ENCODE results near the gene NATD1.

NATD1 gene

DNA sequence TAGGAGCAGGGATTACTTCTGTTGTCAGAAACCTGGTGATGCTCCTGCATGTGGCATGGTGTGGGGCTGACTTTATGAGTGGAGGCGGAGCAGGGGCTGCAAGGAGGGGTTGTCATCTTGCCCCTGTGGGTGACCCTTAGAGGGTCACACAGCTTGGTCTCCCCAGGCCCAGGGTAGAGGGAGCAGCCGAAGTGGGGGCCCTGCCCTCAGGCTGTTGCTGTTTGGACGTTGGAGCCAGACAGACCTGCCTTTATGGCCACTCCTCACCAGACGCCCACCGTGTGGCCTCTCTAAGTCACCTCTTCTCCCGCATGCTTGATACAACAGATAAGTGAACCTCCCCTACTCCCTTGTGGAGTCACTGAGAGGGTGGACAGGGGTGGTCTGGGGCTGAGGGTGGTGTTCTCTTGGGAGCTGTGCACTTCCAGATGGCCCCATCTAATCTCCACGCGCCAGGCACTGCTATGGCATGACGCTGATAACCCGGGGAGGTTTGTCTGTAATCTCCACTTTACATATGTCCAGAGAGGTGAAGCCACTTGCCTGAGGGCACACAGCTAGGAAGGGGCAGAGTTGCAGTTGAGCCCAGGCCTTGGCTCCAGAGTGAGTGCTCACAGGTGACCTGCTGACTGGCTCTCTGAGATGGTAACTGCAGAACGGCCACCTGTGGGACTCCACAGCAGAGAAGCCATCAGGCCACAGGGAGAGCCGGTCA, 41.3 kb upstream of the NATD1 start:
- Histone ChIP-seq H3K4me3 (ENCODE audit: low read length) (no peak overlapping the region), H3K79me2 (ENCODE audit: low read length) (peaks cover 8% of the 10 kb centered on the region; the same call in 1 of the 2 replicates), H3K4me1 (ENCODE audit: low read length) (peaks cover under 1% of the 10 kb centered on the region; the same call in 1 of the 2 replicates), H3K9ac (ENCODE audit: low read length) (no peak overlapping the region), H3K36me3 (replicated peaks; ENCODE audit: low read depth, low read length) (no peaks in the 10 kb centered on the region), H3K9me3 (ENCODE audit: insufficient read depth, low read length) (no peaks in the 10 kb centered on the region), H3K4me2 (ENCODE audit: low read length) (no peak overlapping the region), H4K20me1 (ENCODE audit: insufficient read depth, low read length) (no peaks in the 10 kb centered on the region; the same call in 1 of the 2 replicates), H2AFZ (ENCODE audit: low read depth, low read length) (no peak overlapping the region), H3K27ac (ENCODE audit: low read length) (no peak overlapping the region), H3K27me3 (ENCODE audit: low read depth, low read length) (no peaks in the 10 kb centered on the region)
- TF ChIP-seq, protein P1, sequence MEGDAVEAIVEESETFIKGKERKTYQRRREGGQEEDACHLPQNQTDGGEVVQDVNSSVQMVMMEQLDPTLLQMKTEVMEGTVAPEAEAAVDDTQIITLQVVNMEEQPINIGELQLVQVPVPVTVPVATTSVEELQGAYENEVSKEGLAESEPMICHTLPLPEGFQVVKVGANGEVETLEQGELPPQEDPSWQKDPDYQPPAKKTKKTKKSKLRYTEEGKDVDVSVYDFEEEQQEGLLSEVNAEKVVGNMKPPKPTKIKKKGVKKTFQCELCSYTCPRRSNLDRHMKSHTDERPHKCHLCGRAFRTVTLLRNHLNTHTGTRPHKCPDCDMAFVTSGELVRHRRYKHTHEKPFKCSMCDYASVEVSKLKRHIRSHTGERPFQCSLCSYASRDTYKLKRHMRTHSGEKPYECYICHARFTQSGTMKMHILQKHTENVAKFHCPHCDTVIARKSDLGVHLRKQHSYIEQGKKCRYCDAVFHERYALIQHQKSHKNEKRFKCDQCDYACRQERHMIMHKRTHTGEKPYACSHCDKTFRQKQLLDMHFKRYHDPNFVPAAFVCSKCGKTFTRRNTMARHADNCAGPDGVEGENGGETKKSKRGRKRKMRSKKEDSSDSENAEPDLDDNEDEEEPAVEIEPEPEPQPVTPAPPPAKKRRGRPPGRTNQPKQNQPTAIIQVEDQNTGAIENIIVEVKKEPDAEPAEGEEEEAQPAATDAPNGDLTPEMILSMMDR (IDR thresholded peaks at IDR 0.05; ENCODE audit: low read depth, low read length), result no peak
- no peak for TF ChIP-seq EZH2phosphoT487 (IDR thresholded peaks at IDR 0.05; ENCODE audit: low read depth)

DNA sequence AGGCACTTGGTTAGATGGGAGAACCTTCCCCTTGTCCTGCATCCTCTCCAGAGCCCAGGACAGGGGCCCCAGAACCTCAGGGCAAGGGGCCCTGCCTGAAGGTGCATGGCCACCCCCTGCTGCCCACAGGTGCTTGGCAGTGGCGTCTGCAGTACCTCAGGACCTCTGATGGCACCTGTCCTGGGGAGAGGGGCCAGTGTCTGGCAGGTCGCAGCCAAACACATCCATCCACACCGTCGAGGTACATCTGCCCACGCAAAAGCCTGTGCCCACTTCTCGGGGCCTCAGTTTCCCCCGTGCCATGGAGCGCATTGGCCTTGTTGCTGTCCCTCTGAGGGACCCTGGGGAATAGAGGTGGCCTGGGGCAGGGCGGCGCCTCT, 40.6 kb upstream of the NATD1 start:
- no peak overlapping the region for H3K9ac ChIP-seq (ENCODE audit: low read length)
- H3K27me3 ChIP-seq (ENCODE audit: low read depth, low read length), result no peaks in the 10 kb centered on the region
- no peaks in the 10 kb centered on the region; the same call in 1 of the 2 replicates for H4K20me1 ChIP-seq (ENCODE audit: insufficient read depth, low read length)
- H3K9me3 ChIP-seq (ENCODE audit: insufficient read depth, low read length), result no peaks in the 10 kb centered on the region
- no peak overlapping the region for H3K4me2 ChIP-seq (ENCODE audit: low read length)
- peaks cover 14% of the 10 kb centered on the region for H3K79me2 ChIP-seq (ENCODE audit: low read length)
- H3K27ac ChIP-seq (ENCODE audit: low read length), result no peak overlapping the region
- no peaks in the 10 kb centered on the region for H3K36me3 ChIP-seq (replicated peaks; ENCODE audit: low read depth, low read length)
- TF ChIP-seq, protein P1 (IDR thresholded peaks at IDR 0.05; ENCODE audit: low read depth, low read length), result no peak
- TF ChIP-seq EZH2phosphoT487 (IDR thresholded peaks at IDR 0.05; ENCODE audit: low read depth), result no peak
- H2AFZ ChIP-seq (ENCODE audit: low read depth, low read length), result no peak overlapping the region
- peaks cover 7% of the 10 kb centered on the region for H3K4me1 ChIP-seq (ENCODE audit: low read length)
- H3K4me3 ChIP-seq (ENCODE audit: low read length), result no peak overlapping the region

DNA sequence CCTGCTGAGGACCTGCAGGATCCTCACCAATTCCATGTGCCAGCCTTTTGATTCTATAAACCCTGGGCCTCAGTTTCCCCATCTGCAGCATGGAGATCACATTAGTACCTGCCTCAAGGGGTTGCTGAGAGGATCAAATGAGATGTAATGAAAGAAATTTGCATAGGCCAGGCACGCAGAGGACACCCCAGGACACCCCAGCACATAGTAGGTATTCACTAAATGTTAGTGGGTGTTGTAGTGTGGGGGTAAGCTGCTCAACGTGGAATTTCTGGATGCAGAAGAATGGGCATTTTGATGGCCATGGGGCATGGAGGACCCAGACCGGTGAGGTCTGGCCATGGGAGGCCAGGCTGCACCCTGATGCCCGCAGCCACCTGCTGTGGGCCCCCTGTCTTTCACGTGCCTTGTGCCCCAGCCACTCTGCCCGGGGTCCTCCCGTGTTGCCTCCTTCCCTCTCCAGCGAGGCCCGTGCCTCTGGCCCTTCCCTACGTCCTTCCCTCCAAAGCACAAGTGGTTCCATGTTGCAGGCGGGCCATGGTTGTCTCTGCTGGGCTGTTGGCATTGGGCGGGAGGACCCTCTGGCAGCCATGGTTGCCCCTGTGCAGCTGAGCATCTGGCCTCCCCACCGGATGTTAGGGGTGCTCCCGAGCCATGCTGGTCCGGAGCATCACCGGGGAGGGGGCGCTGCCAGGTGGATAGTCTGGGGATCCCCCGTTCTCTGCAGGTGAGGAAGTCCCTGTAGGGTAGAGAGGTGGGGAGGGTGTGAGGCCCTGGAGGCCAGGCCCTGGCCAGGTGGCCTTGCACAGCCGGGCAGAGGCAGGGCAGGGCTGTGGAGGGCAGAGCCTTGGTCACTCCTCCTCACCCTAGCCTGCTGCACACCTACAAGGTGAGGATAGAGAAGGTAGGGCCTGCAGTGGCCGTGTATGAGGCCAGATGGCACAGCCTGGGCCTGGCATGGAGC, 39.9 kb upstream of the NATD1 start:
- no peaks in the 10 kb centered on the region; the same call in 1 of the 2 replicates for H4K20me1 ChIP-seq (ENCODE audit: insufficient read depth, low read length)
- TF ChIP-seq, protein P1 (IDR thresholded peaks at IDR 0.05; ENCODE audit: low read depth, low read length), result no peak
- TF ChIP-seq EZH2phosphoT487 (IDR thresholded peaks at IDR 0.05; ENCODE audit: low read depth), result no peak
- no peak overlapping the region for H3K27ac ChIP-seq (ENCODE audit: low read length)
- peaks cover 14% of the 10 kb centered on the region for H3K4me1 ChIP-seq (ENCODE audit: low read length)
- H3K79me2 ChIP-seq (ENCODE audit: low read length), result peaks cover 17% of the 10 kb centered on the region
- no peaks in the 10 kb centered on the region for H3K27me3 ChIP-seq (ENCODE audit: low read depth, low read length)
- no peak overlapping the region for H2AFZ ChIP-seq (ENCODE audit: low read depth, low read length)
- no peak overlapping the region for H3K4me2 ChIP-seq (ENCODE audit: low read length)
- no peak overlapping the region for H3K9ac ChIP-seq (ENCODE audit: low read length)
- no peaks in the 10 kb centered on the region for H3K36me3 ChIP-seq (replicated peaks; ENCODE audit: low read depth, low read length)
- H3K9me3 ChIP-seq (ENCODE audit: insufficient read depth, low read length), result no peaks in the 10 kb centered on the region
- H3K4me3 ChIP-seq (ENCODE audit: low read length), result no peak overlapping the region

DNA sequence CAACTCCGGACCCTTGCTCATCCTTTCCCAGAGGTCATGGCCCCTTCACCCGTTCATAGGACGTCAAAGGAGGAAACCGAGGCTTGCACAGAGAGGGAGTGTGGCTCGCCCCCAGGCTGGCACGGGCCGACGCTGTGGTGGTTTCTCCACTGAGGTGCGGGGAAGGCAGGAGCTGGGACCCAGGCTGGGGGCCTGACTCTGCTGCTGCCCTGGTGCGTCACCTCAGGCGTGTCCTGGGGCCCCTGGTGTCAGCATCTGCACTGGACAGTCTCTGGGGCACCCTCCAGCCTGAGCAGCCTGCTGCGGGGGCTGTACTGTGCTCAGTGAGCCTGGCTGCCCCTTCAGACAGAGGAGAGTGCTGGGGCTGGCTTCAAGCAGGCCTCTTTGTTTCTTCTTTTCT, 38.7 kb upstream of the NATD1 start:
- no peak overlapping the region for H3K9ac ChIP-seq (ENCODE audit: low read length)
- no peak overlapping the region for H2AFZ ChIP-seq (ENCODE audit: low read depth, low read length)
- H3K79me2 ChIP-seq (ENCODE audit: low read length), result peaks cover 25% of the 10 kb centered on the region
- H3K9me3 ChIP-seq (ENCODE audit: insufficient read depth, low read length), result no peaks in the 10 kb centered on the region
- H3K4me1 ChIP-seq (ENCODE audit: low read length), result peaks cover 25% of the 10 kb centered on the region
- H3K36me3 ChIP-seq (replicated peaks; ENCODE audit: low read depth, low read length), result no peaks in the 10 kb centered on the region
- H3K27ac ChIP-seq (ENCODE audit: low read length), result no peak overlapping the region
- H4K20me1 ChIP-seq (ENCODE audit: insufficient read depth, low read length), result no peaks in the 10 kb centered on the region; the same call in 1 of the 2 replicates
- H3K4me3 ChIP-seq (ENCODE audit: low read length), result no peak overlapping the region
- H3K4me2 ChIP-seq (ENCODE audit: low read length), result no peak overlapping the region
- TF ChIP-seq EZH2phosphoT487 (IDR thresholded peaks at IDR 0.05; ENCODE audit: low read depth), result no peak
- TF ChIP-seq, protein P1 (IDR thresholded peaks at IDR 0.05; ENCODE audit: low read depth, low read length), result no peak
- no peaks in the 10 kb centered on the region for H3K27me3 ChIP-seq (ENCODE audit: low read depth, low read length)
